ENCODE results near the gene SCAMP3.
"Not testable (repeated sequence)": the region's sequence is repeated elsewhere in the genome, so short reads cannot be mapped to it uniquely, and the experiment has no call there.

SCAMP3 gene

DNA sequence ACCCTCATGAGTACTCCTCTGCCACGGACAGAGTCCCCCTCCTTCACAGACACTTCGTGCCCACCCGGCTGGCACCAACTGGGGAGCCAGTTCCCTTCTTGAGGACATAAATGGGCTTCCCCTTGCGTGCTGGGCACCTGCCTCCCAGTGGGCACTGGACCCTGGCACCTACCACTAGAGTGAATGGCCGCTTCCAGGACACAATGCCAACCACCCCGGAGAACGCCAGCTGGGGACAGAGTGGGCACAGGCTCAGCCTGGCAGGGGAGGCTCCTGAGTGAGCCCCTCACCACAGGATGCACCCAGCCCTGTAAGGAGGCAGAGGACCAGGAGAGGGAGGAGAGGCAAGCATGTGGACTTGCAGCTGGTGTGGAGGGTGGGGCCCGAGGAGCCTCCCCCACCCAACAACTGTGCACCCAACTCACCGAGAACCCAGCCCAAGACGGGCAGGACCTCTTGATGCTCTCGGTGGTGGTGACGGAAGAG, 7.9 kb downstream of the SCAMP3 start:
- DNase-seq: no peak

DNA sequence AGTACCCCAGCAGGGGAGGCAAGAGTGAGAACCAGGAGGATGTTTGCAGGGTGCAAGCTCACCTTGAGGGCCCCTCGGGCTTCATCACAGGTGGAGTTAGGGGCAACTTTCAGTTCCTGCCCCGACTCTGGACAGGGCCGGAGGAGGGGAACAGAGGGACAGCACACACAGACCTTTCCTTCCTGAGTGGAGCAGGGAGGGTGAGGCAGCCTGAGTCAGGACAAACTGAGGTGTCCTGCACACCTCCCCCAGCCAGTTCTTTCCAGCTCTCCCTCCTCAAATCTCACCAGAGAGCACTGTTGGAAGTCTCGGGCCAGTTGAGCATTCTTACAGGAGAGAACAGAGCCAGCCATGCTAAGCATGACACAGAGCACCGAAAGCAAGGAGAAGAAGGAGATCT, 8.4 kb downstream of the SCAMP3 start:
- DNase-seq: no peak

DNA sequence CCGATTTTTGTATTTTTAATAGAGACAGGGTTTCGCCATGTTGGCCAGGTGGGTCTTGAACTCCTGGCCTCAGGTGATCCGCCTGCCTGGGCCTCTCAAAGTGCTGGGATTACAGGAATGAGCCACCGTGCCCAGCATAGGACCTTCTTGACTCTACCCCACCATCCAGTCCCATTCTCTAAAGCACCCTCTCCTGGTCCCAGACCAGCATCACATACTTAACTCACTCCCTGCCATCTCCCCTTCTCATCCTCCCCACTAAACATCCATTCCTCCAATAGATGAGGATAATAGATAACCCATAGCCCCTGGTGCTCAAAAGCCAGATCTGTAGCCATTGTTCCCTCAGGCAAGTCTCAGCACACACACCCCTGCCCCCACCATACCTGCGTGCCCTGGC, 9.0 kb downstream of the SCAMP3 start:
- no peak for DNase-seq

DNA sequence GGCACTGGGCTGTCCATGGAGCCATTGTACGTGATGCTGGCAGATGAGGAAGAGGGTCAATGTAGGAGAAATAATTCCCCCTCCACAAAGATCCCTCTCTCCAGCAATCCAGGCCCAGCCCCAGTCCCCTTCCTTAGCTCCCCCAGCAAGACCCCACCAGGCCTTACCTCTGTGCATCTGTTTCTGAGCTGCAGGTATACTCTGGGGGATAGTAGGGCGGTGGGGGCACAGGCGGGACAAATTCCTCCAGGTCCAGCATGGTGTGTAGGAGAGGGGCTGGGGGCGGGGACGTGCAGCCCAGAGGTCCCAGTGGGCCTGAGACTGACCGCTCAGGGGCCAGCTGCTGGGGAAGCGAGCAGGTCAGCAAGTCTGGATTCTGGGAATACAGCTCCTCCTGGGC, 10.6 kb downstream of the SCAMP3 start:
- DNase-seq: no peak

DNA sequence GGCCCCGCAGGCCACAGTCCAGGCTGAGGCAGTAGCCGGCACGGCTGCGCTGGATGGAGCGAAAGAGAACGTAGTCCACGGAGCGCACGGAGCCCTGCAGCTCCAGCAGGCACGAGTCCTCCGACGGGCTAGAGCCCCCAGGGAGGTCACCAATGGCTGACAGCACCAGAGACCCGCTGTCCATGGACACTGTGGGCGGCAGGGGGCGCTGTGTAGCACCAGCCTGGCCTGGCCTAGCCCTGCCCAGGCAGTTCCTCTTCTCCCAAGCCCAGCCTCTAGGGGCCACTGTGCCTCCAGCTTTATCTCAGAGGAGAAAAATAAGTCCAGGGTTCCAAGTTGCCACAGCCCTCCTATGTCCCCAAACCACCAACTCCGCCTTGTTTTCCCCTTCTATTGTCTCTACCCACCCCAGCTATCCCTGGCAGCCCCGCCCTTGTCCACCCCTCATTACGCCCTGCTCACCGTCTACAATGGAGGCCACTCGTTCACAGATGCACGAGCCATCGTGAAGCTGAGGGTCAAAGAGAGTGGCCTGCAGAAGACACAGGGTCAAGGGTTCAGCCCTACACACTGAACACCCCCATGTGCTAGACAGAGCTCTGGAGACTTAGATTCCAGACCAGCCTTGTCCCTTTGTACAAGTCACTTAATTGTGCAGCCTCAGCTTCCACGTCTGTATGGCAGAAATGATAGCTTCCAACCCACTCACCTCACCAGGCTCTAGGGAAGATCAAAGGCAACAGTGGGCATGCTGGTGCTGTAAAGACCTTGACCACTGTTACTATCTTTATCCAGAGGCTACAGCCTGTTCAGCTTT, 11.3 kb downstream of the SCAMP3 start:
- DNase-seq: peak; percentile 93

DNA sequence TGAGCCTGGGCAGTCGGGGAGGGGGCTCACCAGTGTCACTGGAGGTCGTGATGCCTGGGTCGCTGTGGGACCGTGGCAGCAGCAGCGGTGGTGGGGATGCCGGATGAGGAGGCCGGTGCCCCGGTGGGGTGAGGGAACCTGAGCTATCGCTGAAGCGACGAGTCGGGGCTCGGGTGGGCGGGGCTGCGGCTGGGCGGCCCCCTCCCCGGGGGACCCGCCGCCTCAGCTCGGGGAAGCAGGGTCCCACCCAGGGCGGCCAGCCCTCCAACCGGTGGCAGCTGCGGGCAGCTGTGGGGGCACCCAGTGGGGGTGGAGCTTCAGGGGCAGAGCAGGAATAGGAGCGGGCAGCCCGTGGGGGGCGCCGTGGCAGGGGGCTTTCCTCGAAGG, 11.9 kb downstream of the SCAMP3 start:
- DNase-seq: peak; percentile 36

DNA sequence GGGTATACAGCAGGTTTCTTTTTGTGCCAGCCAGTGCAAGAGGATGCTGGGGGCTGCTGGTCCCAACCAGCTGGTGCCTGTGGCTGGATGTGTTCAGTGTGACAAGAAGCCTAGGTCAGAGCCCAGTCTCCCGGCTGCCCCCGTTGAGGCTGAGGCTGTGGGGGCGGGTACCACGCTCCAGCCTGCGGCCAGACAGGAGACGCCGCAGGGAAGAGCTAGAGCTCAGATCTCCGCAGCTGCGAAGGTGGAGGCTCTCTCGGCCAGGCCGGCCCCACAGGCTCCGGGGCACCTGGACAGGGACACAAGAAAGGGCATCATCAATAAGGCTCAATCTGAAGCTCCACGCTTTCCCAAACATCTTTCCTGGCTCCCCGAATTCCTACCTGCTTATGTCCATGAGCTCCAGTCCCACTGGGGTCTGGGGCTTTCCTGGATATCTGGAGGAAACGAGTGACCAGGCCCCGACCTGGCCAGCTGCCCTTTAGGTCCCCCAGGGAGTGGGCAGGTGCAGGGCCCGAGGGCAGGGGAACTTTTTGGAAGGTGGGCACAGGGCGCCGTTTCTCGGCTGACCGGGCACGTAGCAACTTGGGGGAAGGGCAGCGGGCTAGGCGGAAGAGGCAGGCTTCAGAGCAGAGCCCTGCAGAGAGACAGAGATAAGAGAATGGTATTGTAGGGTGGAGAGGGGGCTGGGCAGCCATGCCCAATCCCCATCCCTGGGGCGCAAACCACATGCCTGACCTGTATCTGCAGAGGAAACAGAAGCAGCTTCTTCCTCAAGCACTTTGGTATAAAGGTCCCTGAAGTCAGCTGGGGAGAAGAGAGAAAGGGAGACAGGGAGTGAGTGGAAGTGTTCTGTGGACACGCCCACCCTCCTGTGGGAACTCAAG, 14.2 kb downstream of the SCAMP3 start:
- DNase-seq: no peak

DNA sequence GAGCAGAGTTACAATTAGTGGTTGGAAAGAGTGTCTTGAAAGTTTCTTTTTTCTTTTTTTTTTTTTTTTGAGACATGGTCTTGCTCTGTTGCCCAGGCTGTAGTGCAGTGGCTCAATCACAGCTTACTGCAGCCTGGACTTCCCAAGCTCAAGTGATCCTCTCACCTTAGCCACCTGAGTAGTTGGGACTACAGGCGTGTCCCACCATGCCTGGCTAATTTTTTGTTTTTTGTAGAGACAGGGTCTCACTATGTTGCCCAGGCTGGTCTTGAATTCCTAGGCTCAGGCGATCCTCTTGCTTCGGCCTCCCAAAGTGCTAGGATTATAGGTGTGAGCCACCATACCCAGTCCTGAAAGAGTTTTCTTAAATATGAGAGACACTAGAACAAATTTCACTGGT, 15.4 kb downstream of the SCAMP3 start:
- not testable (repeated sequence) for DNase-seq

DNA sequence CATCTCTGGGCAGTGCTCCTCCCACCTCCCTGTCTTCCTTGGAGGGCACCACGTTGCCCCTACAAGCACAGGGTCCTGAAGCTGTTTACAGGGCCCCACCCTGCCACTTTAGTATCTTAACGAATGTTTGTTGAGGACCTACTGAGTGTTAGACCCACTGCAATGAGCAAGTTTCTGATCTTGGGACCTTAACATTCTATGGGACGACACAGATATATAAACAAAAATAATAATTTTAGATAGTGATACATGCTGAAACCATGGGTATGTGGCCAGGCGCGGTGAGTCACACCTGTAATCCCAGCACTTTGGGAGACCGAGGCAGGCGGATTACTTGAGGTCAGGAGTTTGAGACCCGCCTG, 17.0 kb downstream of the SCAMP3 start:
- DNase-seq: no peak

DNA sequence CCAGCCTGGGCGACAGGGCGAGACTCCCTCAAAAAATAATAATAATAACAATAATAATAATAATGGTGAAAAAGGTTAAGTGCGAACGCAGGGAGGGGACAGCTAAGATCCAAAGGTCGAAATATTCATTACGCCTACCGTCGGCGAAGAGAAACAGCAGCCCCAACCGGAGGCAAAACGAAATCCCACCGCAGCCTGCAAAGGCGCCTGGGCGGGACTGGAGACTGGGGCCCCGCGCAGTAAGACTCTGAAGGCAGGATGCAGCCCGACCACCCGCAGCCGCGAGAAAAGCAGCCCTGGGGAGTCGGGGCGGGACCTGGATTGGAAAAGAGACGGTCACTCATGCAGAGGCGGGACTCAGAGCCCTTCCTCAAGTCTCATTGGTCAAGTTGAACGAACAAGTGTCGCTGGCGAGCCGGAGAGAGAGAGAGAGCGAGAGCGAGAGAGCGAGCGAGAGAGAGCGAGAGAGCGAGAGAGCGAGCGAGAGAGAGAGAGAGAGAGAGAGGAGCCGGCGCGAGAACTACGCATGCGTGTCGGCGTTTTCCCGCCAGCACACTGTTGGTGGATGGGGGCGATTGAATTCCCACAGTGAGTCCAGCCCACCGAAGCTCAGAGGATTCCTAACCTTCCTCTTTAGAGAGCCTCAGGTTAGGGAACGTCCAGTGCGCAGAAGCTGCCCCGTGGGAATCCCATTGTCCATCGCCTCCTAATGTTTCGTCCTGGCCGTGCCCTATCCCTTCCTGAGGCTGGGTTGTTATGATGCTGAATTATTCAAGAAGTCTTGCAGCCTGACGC, 17.6 kb downstream of the SCAMP3 start:
- DNase-seq: peak; percentile 100

DNA sequence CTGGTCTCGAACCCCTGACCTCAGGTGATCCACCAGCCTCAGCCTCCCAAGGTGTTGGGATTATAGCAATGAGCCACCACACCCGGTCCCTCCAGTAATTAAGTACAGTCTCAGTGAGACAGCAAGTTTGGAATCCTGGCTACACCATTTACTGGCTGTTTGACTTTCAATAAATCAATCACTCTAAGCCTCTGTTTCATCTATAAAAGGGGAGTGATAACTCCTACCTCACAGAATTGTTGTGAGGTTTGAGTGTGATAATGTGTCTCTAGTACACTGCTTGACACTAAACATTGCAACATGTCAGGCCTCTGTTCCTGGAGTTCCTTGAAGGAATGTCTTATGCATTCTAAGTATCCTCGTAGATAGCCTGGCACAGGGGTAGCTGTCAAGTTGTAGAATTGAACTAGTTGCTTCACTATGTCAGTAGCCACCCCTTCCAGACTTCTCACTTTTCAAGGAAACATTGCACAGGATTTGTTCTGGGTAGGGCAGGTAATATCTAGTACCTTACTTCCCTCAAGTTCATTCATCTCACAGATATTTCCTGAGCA, 19.3 kb downstream of the SCAMP3 start:
- no peak for DNase-seq

DNA sequence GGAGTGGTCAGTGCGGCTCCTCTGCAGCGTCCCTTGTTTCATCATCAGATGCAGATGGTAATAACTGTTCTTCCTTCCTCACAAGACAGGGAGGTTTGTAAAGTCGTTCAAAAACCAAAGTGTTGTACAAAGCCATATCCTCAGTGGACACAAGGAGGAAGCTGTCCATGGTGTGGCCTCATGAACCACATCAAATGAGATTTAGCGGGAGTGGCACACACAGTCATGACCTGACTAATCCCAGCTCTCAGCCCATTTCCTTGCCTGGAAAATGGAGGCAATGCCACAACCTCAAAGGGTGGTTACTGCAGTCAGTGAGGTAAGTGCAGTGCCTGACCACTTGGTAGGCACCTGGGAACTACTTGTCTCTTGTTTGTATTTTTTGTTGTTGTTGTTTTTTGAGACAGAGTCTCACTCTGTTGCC, 20.3 kb downstream of the SCAMP3 start:
- no peak for DNase-seq

DNA sequence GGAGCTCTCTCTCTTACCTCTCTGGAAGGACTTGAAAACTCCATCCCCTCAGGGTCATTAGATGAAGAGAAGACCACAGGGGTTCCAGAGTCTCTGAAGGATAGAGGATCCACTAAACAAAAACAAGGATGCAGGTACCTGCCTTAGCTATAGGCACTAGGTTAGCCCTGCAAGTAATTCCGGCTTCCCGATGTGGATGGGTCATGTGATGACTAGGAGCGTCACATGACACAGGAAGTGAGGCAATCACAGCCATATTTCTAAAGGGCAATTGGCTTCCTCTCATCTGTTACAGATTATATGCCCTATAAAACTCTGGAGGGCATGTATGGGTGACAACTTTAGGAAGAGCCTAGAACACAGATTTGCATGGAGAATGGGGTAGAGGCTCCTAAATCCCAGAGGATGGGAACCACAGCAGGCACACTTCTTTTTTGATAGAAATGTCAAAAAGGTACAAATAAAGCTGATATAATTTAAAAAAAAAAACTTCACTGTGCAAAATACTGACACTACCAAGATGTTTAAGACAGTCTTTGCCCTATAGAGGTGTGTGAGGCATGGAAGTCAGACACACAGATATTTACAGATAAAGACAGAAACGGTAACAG, 21.0 kb downstream of the SCAMP3 start:
- peak; percentile 79 for DNase-seq

DNA sequence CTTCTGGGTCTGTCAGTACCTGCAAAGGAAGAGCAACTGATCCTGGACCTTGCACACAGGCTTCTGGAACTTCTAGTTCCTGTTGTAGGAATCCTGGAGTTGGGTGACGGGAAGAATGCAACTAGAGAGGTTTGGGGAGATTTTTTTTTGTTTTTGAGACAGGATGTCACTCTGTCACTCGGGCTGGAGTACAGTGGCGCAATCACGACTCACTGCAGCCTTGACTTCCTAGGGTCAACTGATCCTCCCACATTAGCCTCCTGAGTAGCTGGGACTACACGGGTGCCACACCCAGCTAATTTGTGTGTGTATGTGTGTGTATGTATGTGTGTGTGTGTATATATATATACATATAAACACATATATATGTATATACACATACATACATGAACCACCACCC, 25.7 kb downstream of the SCAMP3 start:
- DNase-seq: no peak

DNA sequence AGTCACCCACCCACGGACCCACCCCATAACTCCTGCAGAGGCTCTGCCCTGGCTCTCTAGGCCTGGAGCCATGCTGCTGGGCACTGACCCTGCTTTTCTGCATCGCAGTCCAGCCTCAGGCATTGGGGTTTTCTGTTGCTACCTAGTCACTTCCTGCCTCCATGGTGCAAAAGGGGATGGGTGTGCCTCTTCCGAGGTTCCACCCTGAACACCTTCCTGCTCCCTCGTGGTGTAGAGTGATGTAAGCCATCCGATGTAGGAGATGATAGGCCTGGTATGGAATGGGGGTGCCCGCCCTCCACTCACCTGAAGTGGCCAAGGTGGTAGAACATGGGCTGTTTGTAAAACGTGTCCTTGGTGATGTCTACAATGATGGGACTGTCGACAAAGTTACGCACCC, 26.8 kb downstream of the SCAMP3 start:
- DNase-seq: not testable (repeated sequence)

DNA sequence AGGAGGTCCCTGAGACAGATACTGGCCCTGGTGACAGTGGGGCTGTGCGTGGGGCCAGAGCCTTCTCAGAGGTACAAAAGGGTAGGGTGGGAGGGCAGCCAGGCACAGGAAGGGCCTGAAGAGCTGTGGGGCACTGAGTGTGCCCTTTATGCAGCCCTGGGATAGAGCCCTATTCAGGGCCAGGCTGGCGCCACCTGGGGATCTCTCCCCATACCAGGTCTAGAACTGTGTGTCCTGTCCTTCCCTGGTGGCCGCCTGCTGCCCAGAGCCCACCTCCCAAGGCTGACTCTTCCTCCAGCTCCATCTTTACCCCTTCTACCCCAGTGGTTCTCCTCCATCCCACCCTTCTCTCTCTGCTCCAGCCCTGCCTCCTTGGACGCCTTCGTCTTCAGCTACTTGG, 28.7 kb downstream of the SCAMP3 start:
- DNase-seq: not testable (repeated sequence)

DNA sequence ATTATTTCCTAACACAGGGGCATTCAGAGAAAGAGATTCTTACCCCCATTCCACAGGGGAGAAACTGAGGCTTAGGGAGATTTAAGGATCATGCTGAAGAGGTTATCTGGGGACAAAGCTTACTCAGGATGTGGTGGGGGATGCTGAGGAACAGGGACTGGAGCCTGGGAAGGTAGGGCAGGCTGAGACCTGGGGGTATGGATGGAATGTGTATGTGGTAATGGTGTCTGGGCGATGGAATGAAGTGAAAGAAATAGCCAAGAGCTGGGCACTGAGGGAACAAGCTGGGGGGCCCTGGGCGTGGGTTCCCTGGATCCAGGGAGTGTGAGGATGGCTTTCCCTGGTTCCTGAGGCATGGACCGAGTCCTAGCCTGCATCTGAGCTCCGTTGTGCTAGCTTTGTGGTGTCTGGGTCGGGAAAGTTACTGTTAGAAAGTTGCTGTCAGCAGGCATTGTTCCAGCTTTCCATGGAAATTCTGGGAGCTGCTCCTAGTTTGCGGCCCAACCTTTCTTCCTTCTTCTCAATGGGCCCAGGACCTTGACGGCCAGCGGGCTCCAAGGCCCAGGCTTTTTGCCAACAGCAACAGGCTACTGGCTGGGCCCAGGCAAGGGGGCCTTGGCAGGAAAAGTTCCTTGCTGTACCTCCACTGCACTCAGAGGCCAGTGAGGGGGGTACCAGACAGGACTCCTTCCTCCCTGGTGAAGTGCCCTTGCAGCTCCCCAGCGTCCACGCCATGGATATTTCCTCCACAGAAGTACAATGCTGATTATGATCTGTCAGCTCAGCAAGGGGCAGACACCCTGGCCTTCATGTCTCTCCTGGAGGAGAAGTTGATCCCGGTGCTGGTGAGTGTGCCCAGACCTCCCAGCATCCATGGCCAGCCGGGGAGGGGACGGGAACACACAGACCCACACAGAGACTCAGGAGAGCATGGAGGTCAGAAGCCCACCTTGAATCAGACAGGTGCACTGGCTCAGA, 29.9 kb downstream of the SCAMP3 start:
- DNase-seq: peak; percentile 93

DNA sequence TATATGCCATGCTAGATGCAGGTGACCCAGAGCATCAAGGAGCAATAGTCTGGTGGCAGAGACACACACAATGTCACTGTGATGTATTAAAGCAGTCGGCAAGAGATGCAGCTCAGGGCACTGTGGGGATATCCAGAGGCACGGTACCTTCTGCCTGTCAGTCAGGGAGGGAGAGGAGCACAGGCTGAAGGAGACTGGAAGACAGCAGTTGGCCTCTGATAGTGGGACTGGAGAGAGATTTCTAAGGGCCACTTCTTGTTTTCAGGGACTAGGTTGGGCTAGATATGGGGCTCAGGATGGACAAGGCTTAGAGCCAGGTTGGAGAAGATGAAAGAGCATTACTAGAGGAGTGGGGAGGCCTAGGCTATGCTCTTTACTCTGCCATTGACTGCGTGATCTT, 30.9 kb downstream of the SCAMP3 start:
- DNase-seq: not testable (repeated sequence)

DNA sequence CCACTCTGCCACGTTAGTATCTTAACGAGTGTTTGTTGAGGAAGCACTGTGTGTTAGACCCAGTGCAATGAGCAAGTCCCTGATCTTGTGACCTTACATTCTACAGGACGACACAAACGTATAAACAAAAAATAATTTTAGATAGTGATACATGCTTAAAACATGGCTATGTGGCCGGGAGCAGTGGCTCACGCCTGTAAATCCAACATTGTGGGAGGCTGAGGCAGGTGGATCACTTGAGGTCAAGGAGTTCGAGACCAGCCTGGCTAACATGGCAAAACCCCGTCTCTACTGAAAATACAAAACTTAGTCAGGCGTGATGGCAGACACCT, 34.1 kb downstream of the SCAMP3 start:
- DNase-seq: no peak

DNA sequence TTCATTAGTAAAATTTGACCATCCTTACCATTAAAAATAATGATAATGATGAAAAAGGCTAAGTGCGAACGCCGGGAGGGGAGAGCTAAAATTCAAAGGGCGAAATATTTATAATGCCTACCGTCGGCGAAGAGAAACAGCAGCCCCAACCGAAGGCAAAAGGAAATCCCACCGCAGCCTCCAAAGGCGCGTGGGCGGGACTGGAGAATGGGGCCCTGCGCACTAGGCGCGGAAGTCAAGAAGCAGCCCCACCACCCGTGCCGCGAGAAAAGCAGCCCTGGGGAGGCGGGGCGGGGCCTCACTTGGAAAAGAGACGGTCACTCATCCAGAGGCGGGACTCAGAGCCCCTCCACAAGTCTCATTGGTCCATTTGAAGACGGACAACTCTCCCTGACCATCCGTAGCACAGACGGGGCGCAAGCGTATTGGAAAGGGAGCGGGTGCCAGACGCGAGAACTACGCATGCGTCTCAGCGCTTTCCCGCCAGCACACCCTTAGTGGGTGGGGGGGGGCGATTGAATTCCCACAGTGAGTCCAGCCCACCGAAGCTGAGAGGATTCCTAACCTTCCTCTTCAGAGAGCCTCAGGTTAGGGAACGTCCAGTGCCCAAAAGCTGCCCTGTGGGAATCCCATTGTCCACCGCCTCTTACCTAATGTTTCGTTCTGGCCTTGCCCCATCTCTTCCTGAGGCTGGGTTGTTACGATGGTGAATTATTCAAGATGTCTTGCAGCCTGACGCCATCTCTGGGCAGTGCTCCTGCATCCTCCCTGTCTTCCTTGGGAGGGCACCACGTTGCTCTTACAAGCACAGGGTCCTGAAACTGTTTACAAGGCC, 34.7 kb downstream of the SCAMP3 start:
- DNase-seq: peak; percentile 99
